MCF 10A (cell line): ENCODE measurements around the gene XPO1. TPM values are rescaled to one million over a fixed set of nuclear protein-coding genes. Genes with fewer than 3 reads are reported as not detected.

Experiments
- BruUV-seq: library from RNA; stranded (reverse); fragments of 400-500 nt; replicated peaks from 2 replicates; lab custom pipeline; 2021; lab: Mats Ljungman, UMichigan
- CTCF ChIA-PET: fragments of 300-600 bp; sonication (Branson Sonifier 250); formaldehyde crosslinking; extraction: SDS; loops from one replicate; lab custom pipeline; 2021; ENCODE audit warnings: antibody characterized with exemption, inconsistent platforms; lab: Yijun Ruan, JAX
- POLR2A ChIA-PET: fragments of 300-600, 350-650 bp; sonication (Branson Sonifier 250); formaldehyde crosslinking; extraction: SDS; loops from one replicate; lab custom pipeline; 2020; ENCODE audit warnings: antibody characterized with exemption, inconsistent platforms; lab: Yijun Ruan, JAX
- DNase-seq: peaks from one replicate; pipeline ENCODE4 v3.0.0-alpha.2; 2018; ENCODE audit not compliant: unreplicated experiment
- H3K27ac Mint-ChIP-seq: one replicate; pipeline ENCODE4 v1.8.0; 2022; ENCODE audit warnings: mild to moderate bottlenecking, low read depth, mixed read lengths; ENCODE audit not compliant: unreplicated experiment
- H3K27me3 Mint-ChIP-seq: one replicate; pipeline ENCODE4 v1.8.0; 2022; ENCODE audit warnings: mixed read lengths; ENCODE audit not compliant: insufficient read depth, unreplicated experiment
- H3K36me3 Mint-ChIP-seq: one replicate; pipeline ENCODE4 v1.8.0; 2022; ENCODE audit warnings: mild to moderate bottlenecking, moderate library complexity, mixed read lengths; ENCODE audit not compliant: insufficient read depth, unreplicated experiment
- H3K4me1 Mint-ChIP-seq: one replicate; pipeline ENCODE4 v1.8.0; 2022; ENCODE audit warnings: mixed read lengths; ENCODE audit not compliant: insufficient read depth, unreplicated experiment
- H3K4me3 Mint-ChIP-seq: one replicate; pipeline ENCODE4 v1.8.0; 2022; ENCODE audit warnings: mild to moderate bottlenecking, moderate library complexity, mixed read lengths; ENCODE audit not compliant: unreplicated experiment
- H3K9me3 Mint-ChIP-seq: one replicate; pipeline ENCODE4 v1.8.0; 2022; ENCODE audit warnings: mixed read lengths; ENCODE audit not compliant: unreplicated experiment
- intact Hi-C: fragments of 100-400 bp; cut with micrococcal nuclease; formaldehyde crosslinking; loops from 2 replicates; pipeline ENCODE4 v1.14.1; 2022
- total RNA-seq: library from RNA; stranded (reverse); gene quantifications from 2 replicates; pipeline ENCODE4 v1.2.3, GENCODE V29; 2022
- TF ChIP-seq, protein P1 (sequence below): fragments of 200-600 bp; IDR thresholded peaks from one replicate; pipeline ENCODE4 v1.8.0; 2022; ENCODE audit warnings: antibody characterized with exemption, mild to moderate bottlenecking; ENCODE audit not compliant: unreplicated experiment

XPO1 gene
- total RNA-seq, 1 experiment from 2014 or later, result 148 TPM

DNA sequence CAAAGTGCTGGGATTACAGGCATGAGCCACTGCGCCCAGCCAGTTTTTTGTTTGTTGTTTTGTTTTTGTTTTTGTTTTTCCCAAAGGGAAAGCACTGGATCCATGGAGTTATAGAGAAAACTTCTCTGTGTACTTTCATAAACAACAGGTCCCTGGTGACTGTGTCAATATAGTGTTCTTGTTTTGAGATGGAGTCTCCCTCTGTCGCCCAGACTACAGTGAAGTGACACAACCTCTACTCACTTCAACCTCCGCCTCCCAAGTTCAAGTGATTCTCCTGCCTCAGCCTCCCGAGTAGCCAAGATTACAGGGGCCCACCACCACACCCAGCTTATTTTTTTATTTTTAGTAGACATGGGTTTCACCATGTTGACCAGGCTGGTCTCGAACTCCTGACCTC is 83.8 kb downstream of the XPO1 start:
- POLR2A ChIA-PET, result interaction anchor here (0.7 kb wide), 1 partner anchor 27 kb away, joined by 3 read pairs; no protein-coding TSS in a partner anchor

DNA sequence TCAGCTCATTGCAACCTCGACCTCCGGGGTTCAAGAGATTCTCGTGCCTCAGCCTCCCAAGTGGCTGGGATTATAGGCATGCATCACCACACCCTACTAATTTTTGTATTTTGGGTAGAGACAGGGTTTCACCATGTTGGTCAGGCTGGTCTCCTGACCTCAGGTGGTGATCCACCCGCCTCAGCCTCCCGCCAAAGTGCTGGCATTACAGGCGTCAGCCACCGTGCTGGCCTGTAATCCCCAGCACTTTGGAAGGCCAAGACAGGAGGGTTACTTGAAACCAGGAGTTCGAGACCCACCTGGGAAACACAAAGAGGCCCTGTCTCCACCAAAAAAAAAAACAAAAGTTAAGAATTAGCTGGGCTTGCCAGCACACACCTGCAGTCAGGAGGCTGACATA is 85.8 kb downstream of the XPO1 start:
- TF ChIP-seq, protein P1, sequence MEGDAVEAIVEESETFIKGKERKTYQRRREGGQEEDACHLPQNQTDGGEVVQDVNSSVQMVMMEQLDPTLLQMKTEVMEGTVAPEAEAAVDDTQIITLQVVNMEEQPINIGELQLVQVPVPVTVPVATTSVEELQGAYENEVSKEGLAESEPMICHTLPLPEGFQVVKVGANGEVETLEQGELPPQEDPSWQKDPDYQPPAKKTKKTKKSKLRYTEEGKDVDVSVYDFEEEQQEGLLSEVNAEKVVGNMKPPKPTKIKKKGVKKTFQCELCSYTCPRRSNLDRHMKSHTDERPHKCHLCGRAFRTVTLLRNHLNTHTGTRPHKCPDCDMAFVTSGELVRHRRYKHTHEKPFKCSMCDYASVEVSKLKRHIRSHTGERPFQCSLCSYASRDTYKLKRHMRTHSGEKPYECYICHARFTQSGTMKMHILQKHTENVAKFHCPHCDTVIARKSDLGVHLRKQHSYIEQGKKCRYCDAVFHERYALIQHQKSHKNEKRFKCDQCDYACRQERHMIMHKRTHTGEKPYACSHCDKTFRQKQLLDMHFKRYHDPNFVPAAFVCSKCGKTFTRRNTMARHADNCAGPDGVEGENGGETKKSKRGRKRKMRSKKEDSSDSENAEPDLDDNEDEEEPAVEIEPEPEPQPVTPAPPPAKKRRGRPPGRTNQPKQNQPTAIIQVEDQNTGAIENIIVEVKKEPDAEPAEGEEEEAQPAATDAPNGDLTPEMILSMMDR, result no peak
- Mint-ChIP-seq H3K9me3 (no peaks in the 10 kb centered on the region), H3K36me3 (peaks cover 14% of the 10 kb centered on the region), H3K4me1 (peaks cover 6% of the 10 kb centered on the region), H3K27ac (no peak overlapping the region), H3K27me3 (no peaks in the 10 kb centered on the region), H3K4me3 (no peak overlapping the region)
- BruUV-seq, result no TSS peak
- intact Hi-C loops, result no loop called here
- ChIA-PET CTCF (no interaction called here), POLR2A (interaction anchor here (0.5 kb wide), 1 partner anchor 59 kb away, joined by 3 read pairs; no protein-coding TSS in a partner anchor)
- no peak for DNase-seq

More for the DNA sequence above, 83.8 kb downstream of the XPO1 start:
- BruUV-seq, result no TSS peak
- Mint-ChIP-seq H3K4me1 (peaks cover 6% of the 10 kb centered on the region), H3K9me3 (no peaks in the 10 kb centered on the region), H3K27ac (no peak overlapping the region), H3K4me3 (no peak overlapping the region), H3K36me3 (peaks cover 14% of the 10 kb centered on the region), H3K27me3 (no peaks in the 10 kb centered on the region)
- TF ChIP-seq, protein P1, result no peak
- CTCF ChIA-PET, result interaction anchor here (0.6 kb wide), 1 partner anchor 276 kb away, joined by 4 read pairs; no protein-coding TSS in a partner anchor
- no peak for DNase-seq
- intact Hi-C loops, result no loop called here

DNA sequence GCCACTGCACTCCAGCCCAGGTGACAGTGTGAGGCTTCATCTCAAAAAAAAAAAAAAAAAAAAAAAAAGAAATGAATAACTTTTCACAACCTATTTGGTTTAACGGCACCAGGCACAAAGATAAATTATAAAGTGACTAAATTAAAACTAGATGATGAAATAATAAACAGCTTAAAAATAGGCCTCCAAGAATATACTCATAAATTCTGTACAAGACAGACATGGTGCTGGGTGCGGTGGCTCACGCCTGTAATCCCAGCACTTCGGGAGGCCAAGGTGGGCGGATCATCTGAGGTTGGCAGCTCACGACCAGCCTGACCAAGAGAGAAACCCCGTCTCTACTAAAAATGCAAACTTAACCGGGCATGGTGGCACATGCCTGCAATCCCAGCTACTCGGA is 87.0 kb downstream of the XPO1 start:
- Mint-ChIP-seq H3K4me1 (peaks cover 6% of the 10 kb centered on the region), H3K27me3 (no peaks in the 10 kb centered on the region), H3K27ac (peak overlapping the region; percentile 23), H3K36me3 (peaks cover 14% of the 10 kb centered on the region), H3K4me3 (no peak overlapping the region), H3K9me3 (no peaks in the 10 kb centered on the region)
- POLR2A ChIA-PET, result interaction anchor here (1.7 kb wide), 1 partner anchor 8 kb away, joined by 7 read pairs; no protein-coding TSS in a partner anchor
- no TSS peak for BruUV-seq
- intact Hi-C loops, result no loop called here
- DNase-seq, result no peak
- CTCF ChIA-PET, result interaction anchor here (0.6 kb wide), 1 partner anchor 110 kb away, joined by 3 read pairs; no protein-coding TSS in a partner anchor
- TF ChIP-seq, protein P1, result no peak

DNA sequence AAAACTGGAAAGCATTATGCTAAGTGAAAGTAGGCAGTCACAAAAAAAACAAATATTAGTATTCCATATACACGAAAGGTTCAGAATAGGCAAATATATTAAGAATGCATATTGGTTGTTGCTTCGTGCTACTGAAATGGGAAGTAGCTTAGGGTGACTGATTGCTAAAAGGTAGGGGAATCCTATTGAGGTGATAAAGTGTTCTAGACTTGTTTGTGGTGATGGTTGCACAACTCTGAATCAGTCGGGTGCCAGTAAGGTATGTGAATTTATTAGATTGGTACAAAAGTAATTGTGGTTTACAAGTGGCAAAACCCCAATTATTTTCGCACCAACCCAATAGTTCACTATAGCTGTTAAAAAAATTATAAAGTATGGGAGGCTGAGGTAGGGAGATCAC is 88.0 kb downstream of the XPO1 start:
- peak; percentile 55 for DNase-seq
- Mint-ChIP-seq H3K36me3 (peaks cover 14% of the 10 kb centered on the region), H3K9me3 (no peaks in the 10 kb centered on the region), H3K4me3 (no peak overlapping the region), H3K27ac (no peak overlapping the region), H3K4me1 (peaks cover 6% of the 10 kb centered on the region), H3K27me3 (no peaks in the 10 kb centered on the region)
- ChIA-PET CTCF (interaction anchor here (1.0 kb wide), 1 partner anchor 18 kb away, joined by 3 read pairs; no protein-coding TSS in a partner anchor), POLR2A (interaction anchor here (1.0 to 1.7 kb wide), 4 partner anchors 9 to 74 kb away, joined by 3 to 8 read pairs (median 5); no protein-coding TSS in a partner anchor)
- intact Hi-C loops, result no loop called here
- no TSS peak for BruUV-seq
- TF ChIP-seq, protein P1, result no peak
